Measurements from ENCODE around the gene SLC28A1.

The SLC28A1 gene

GRCh38 chr15:84878504-84878903 lies 6.0 kb upstream of the SLC28A1 start:
- peak; percentile 78 for DNase-seq (ENCODE audit: low spot score)
- TF ChIP-seq, protein P1, sequence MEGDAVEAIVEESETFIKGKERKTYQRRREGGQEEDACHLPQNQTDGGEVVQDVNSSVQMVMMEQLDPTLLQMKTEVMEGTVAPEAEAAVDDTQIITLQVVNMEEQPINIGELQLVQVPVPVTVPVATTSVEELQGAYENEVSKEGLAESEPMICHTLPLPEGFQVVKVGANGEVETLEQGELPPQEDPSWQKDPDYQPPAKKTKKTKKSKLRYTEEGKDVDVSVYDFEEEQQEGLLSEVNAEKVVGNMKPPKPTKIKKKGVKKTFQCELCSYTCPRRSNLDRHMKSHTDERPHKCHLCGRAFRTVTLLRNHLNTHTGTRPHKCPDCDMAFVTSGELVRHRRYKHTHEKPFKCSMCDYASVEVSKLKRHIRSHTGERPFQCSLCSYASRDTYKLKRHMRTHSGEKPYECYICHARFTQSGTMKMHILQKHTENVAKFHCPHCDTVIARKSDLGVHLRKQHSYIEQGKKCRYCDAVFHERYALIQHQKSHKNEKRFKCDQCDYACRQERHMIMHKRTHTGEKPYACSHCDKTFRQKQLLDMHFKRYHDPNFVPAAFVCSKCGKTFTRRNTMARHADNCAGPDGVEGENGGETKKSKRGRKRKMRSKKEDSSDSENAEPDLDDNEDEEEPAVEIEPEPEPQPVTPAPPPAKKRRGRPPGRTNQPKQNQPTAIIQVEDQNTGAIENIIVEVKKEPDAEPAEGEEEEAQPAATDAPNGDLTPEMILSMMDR (IDR thresholded peaks at IDR 0.05; ENCODE audit: extremely low read depth, missing control alignments) = peak; percentile 50

- TF ChIP-seq, protein P1 (IDR thresholded peaks at IDR 0.05; ENCODE audit: extremely low read depth, missing control alignments) = no peak
- DNase-seq (ENCODE audit: low spot score) = no peak
These were observed 5.2 kb upstream of the SLC28A1 start for GRCh38 chr15:84879088-84879780.

DNA sequence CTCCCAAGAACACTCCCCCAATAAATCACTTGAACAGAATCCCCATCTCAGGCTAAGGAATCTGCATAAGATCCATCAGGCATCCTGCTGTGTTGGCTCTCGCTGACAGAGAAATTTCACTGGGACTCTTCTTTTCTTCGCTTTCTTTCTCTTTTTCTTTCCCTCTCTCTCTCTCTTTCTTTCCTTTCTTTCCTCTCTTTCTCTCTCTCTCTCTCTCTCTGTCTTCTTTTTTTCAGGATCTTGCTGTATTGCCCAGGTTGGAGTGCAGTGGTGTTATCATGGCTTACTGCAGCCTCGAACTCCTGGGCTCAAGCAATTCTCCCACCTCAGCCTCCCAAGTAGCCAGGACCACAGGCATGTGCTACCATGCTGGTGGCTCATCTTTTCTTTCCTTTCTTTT lies 4.5 kb upstream of the SLC28A1 start:
- DNase-seq (ENCODE audit: low spot score) = no peak
- TF ChIP-seq, protein P1 (IDR thresholded peaks at IDR 0.05; ENCODE audit: extremely low read depth, missing control alignments) = no peak

GRCh38 chr15:84880822-84881519 lies 3.5 kb upstream of the SLC28A1 start:
- DNase-seq (ENCODE audit: low spot score) = no peak
- TF ChIP-seq, protein P1 (IDR thresholded peaks at IDR 0.05; ENCODE audit: extremely low read depth, missing control alignments) = no peak

- DNase-seq (ENCODE audit: low spot score) = no peak
- TF ChIP-seq, protein P1 (IDR thresholded peaks at IDR 0.05; ENCODE audit: extremely low read depth, missing control alignments) = no peak
These were observed 3.0 kb upstream of the SLC28A1 start for GRCh38 chr15:84881520-84881830.

- DNase-seq (ENCODE audit: low spot score) = no peak
- TF ChIP-seq, protein P1 (IDR thresholded peaks at IDR 0.05; ENCODE audit: extremely low read depth, missing control alignments) = no peak
These were observed 996 bp upstream of the SLC28A1 start for GRCh38 chr15:84883466-84883865.

DNA sequence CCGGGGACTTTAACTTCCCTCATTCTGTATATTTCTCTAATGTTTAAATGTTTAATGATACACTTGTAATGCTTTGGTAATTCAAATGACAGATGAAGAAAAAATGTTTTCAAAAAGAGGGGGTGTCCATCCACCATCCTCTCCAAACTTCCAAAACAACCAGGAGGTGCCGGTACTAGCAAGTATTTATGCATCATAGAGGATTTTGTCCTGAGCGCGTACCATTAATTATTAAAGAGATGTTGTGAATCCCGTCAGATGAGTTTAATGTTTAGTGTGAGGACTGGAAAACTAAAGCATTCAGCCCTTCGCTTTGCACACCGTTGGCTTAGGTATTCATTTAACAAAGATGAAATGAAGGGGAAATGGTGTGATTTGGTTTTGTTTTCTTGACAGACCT lies 1.3 kb downstream of the SLC28A1 start:
- DNase-seq (ENCODE audit: low spot score) = no peak
- TF ChIP-seq, protein P1 (IDR thresholded peaks at IDR 0.05; ENCODE audit: extremely low read depth, missing control alignments) = no peak
